Measurements from ENCODE around the gene SNRNP40.

GRCh38 chr1:31224068-31224467, 72.5 kb downstream of the SNRNP40 start:
- no peak for TF ChIP-seq EZH2 (IDR thresholded peaks at IDR 0.05; ENCODE audit: low read depth, unreplicated experiment)
- TF ChIP-seq CTCF (conservative IDR thresholded peaks at IDR 0.05; ENCODE audit: low read depth in 2 of 2) = no peak
- no peak for TF ChIP-seq POLR2AphosphoS5 (IDR thresholded peaks at IDR 0.05; ENCODE audit: low read depth)
- TF ChIP-seq JUNB (IDR thresholded peaks at IDR 0.05; ENCODE audit: unreplicated experiment) = no peak
- no peak for TF ChIP-seq REST (IDR thresholded peaks at IDR 0.05; ENCODE audit: unreplicated experiment)
- no peak for TF ChIP-seq NANOG (IDR thresholded peaks at IDR 0.05; ENCODE audit: borderline replicate concordance)
- TF ChIP-seq, protein P1, sequence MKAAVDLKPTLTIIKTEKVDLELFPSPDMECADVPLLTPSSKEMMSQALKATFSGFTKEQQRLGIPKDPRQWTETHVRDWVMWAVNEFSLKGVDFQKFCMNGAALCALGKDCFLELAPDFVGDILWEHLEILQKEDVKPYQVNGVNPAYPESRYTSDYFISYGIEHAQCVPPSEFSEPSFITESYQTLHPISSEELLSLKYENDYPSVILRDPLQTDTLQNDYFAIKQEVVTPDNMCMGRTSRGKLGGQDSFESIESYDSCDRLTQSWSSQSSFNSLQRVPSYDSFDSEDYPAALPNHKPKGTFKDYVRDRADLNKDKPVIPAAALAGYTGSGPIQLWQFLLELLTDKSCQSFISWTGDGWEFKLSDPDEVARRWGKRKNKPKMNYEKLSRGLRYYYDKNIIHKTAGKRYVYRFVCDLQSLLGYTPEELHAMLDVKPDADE (IDR thresholded peaks at IDR 0.05) = no peak
- no peak for TF ChIP-seq EZH2phosphoT487 (IDR thresholded peaks at IDR 0.05; ENCODE audit: unreplicated experiment)
- TF ChIP-seq CREB1 (CRISPR knock-in tag; IDR thresholded peaks at IDR 0.05; ENCODE audit: low read depth) = no peak
- TF ChIP-seq ZNF331 (CRISPR knock-in tag; IDR thresholded peaks at IDR 0.05; ENCODE audit: low read depth) = no peak
- TF ChIP-seq, protein P2, sequence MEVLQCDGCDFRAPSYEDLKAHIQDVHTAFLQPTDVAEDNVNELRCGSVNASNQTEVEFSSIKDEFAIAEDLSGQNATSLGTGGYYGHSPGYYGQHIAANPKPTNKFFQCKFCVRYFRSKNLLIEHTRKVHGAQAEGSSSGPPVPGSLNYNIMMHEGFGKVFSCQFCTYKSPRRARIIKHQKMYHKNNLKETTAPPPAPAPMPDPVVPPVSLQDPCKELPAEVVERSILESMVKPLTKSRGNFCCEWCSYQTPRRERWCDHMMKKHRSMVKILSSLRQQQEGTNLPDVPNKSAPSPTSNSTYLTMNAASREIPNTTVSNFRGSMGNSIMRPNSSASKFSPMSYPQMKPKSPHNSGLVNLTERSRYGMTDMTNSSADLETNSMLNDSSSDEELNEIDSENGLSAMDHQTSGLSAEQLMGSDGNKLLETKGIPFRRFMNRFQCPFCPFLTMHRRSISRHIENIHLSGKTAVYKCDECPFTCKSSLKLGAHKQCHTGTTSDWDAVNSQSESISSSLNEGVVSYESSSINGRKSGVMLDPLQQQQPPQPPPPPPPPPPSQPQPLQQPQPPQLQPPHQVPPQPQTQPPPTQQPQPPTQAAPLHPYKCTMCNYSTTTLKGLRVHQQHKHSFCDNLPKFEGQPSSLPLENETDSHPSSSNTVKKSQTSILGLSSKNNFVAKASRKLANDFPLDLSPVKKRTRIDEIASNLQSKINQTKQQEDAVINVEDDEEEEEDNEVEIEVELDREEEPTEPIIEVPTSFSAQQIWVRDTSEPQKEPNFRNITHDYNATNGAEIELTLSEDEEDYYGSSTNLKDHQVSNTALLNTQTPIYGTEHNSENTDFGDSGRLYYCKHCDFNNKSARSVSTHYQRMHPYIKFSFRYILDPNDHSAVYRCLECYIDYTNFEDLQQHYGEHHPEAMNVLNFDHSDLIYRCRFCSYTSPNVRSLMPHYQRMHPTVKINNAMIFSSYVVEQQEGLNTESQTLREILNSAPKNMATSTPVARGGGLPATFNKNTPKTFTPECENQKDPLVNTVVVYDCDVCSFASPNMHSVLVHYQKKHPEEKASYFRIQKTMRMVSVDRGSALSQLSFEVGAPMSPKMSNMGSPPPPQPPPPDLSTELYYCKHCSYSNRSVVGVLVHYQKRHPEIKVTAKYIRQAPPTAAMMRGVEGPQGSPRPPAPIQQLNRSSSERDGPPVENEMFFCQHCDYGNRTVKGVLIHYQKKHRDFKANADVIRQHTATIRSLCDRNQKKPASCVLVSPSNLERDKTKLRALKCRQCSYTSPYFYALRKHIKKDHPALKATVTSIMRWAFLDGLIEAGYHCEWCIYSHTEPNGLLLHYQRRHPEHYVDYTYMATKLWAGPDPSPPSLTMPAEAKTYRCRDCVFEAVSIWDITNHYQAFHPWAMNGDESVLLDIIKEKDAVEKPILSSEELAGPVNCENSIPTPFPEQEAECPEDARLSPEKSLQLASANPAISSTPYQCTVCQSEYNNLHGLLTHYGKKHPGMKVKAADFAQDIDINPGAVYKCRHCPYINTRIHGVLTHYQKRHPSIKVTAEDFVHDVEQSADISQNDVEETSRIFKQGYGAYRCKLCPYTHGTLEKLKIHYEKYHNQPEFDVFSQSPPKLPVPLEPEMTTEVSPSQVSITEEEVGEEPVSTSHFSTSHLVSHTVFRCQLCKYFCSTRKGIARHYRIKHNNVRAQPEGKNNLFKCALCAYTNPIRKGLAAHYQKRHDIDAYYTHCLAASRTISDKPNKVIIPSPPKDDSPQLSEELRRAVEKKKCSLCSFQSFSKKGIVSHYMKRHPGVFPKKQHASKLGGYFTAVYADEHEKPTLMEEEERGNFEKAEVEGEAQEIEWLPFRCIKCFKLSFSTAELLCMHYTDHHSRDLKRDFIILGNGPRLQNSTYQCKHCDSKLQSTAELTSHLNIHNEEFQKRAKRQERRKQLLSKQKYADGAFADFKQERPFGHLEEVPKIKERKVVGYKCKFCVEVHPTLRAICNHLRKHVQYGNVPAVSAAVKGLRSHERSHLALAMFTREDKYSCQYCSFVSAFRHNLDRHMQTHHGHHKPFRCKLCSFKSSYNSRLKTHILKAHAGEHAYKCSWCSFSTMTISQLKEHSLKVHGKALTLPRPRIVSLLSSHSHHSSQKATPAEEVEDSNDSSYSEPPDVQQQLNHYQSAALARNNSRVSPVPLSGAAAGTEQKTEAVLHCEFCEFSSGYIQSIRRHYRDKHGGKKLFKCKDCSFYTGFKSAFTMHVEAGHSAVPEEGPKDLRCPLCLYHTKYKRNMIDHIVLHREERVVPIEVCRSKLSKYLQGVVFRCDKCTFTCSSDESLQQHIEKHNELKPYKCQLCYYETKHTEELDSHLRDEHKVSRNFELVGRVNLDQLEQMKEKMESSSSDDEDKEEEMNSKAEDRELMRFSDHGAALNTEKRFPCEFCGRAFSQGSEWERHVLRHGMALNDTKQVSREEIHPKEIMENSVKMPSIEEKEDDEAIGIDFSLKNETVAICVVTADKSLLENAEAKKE (CRISPR knock-in tag; IDR thresholded peaks at IDR 0.05) = no peak
